Left forelimb (tissue), 1 donor: ENCODE measurements around the gene FAM72D.
"Not testable (repeated sequence)": the region's sequence is repeated elsewhere in the genome, so short reads cannot be mapped to it uniquely, and the experiment has no call there.

Experiments used
- DNase-seq: peaks from one replicate; pipeline ENCODE4 v3.0.0-alpha.2; 2018; ENCODE audit warnings: low spot score

Gene FAM72D

GRCh38 chr1:145146308-145146707, 50.5 kb downstream of the FAM72D start:
- DNase-seq: not testable (repeated sequence)

GRCh38 chr1:145147172-145147571, 51.4 kb downstream of the FAM72D start:
- not testable (repeated sequence) for DNase-seq

DNA sequence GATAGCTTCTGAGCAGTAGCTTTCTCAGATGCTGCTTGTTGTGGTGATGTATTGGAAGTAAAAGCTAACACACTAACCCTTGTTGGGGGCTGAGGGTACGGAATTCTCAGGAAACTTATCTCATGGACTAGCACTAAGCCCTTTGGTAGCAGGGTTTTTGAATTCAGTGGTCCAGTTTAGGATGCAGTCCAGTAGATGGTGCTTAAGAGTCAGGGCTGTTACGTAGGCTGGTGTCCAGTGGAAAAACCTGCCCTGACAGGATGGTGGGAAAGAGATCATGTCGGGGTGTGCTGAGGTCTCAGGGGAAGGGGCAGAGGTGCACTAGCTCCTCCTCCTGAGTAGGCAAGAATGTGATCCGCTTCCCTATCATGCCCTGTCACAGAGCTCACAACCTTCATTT, 59.6 kb downstream of the FAM72D start:
- DNase-seq: not testable (repeated sequence)

DNA sequence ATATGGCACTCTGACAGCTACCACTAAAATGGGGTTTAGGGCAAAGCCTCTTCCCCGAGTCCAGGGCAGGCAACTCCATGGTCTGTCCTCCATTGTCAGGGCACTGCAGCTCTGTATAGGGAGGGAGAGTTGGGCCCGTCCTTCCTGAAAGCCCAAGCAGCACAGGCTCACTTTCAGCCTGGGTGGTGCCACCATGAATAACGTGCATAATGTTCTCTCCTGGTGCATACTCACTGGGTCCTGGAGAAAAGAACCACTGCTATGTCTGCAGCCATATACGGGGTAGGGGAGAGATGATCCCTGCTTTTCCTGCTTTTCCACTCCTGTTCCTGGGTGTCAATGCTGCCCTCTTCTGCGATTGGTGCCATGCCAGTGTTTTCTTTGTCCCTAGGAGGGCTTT, 60.1 kb downstream of the FAM72D start:
- peak; percentile 28 for DNase-seq

- peak; percentile 71 for DNase-seq
These were observed 61.3 kb downstream of the FAM72D start for GRCh38 chr1:145156891-145157610.

DNA sequence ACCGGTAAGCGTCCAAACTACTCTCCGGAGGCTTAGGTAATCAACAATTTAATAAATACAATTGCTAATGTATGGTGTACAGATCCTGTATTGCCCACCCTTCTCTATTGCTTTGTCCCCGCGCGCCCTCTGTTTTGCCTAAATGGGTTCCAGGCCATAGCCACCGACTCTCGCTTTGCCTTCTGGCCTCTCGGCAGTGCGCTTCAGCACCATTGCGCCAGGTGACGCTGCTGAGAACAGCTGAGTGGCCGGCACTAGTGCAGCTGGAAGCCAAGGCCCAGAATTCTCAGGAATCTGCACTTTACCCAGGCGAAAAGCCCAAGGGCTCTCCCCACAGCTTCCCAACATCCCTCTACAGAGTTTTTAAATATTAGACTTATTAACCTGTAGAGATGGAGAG, 61.9 kb downstream of the FAM72D start:
- not testable (repeated sequence) for DNase-seq

DNA sequence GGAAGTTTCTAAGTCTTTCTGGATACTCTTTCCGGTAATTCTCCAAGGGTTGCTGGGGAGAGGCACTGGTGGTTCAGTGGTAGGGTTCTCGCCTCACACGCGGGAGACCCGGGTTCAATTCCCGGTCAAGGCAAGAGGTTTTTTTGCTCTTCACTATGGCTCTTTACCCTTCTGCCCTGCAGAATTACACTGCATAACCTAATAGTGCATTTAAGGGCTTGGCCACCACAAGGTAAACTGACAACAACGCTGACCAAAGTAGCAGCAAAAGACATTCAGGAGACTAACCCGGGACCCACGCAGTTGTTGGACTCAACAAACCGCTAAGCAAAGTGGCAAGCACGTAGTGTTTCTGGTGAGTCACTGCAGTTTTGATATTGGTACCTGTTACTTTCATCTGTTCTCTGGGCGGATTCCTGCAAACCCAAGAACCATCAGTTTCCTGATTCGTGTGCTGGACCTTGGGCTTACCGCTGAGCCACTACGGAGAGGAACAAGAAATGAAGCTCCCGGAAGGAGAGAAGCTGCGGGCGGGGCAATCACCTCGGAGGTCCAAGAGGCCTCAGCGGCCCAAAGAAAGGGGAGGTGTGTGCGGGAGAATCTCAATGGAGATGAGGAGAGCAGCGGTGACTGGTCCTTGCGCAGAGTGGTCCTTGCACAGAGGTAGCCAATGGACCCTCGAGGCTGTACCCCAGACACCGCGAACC, 65.4 kb downstream of the FAM72D start:
- not testable (repeated sequence) for DNase-seq
